Body of pancreas (tissue), 4 donors: ENCODE results near the gene KAZALD1. TPM values are rescaled to one million over a fixed set of nuclear protein-coding genes. Genes with fewer than 3 reads are reported as not detected.

Experiments
- ATAC-seq: fragments of 150-250 bp; one replicate; pipeline ENCODE4 v1.9.1; 2016
- DNase-seq, 4 donors: peaks; one replicate each; pipeline ENCODE4 v3.0.0-alpha.2; 2019
- H3K27ac ChIP-seq, 4 donors: fragments of 200-600 bp; sonication (generic); 1 replicate in 3 of 4; 2 replicates in 1 of 4; pipeline versions ENCODE4 v1.5.1 to v1.6.1; 2016 to 2019; ENCODE audit warnings: mild to moderate bottlenecking in 1 of 4, mixed read lengths in 1 of 4, moderate library complexity in 1 of 4
- H3K27me3 ChIP-seq, 2 donors: fragments of 200-600 bp; sonication (generic); one replicate each; pipeline ENCODE4 v1.6.0; 2016; ENCODE audit warnings: mild to moderate bottlenecking in 1 of 2
- H3K36me3 ChIP-seq, 2 donors: fragments of 200-600 bp; sonication (generic); replicated peaks in 1 of 2; 2 replicates each; pipeline ENCODE4 v1.5.1; 2016; ENCODE audit warnings: low read depth in 2 of 2; ENCODE audit not compliant: insufficient read depth in 1 of 2
- H3K4me1 ChIP-seq: fragments of 200-600 bp; sonication (generic); one replicate; pipeline ENCODE4 v1.6.0; 2016
- H3K4me3 ChIP-seq, 2 donors: fragments of 200-600 bp; sonication (generic); 1 replicate in 1 of 2; 2 replicates in 1 of 2; pipeline ENCODE4 v1.5.1; 2016 to 2019
- H3K9me3 ChIP-seq, 3 donors: fragments of 200-600 bp; sonication (generic); 1 replicate in 2 of 3; 2 replicates in 1 of 3; pipeline ENCODE4 v1.5.1; 2016
- CTCF ChIP-seq, 7 experiments: fragments of 450-650 bp in 4 of 7; fragments of 200-600 bp in 3 of 7; sonication (generic) in 3 of 7; IDR thresholded peaks; one replicate each; pipeline ENCODE4 v1.5.1; 2016 to 2019; ENCODE audit warnings: antibody characterized with exemption in 7 of 7
- POLR2A ChIP-seq, 3 donors: fragments of 450-650 bp; IDR thresholded peaks; one replicate each; pipeline ENCODE4 v1.6.1; 2016; ENCODE audit warnings: antibody characterized with exemption in 3 of 3, mild to moderate bottlenecking in 2 of 3
- WGBS, 2 donors: methylation state at CpG; one replicate each; pipeline ENCODE4 v1.1.5; 2017; 5-methylcytosine and 5-hydroxymethylcytosine counted together
- intact Hi-C: fragments of 100-400 bp; cut with DNase I; formaldehyde crosslinking; loops from one replicate; pipeline ENCODE4 v1.15.1; 2023
- total RNA-seq, 2 donors: library from RNA; depleted of rRNA; stranded (reverse); fragments of >200 nt; gene quantifications; one replicate each; pipeline ENCODE4 v1.1.0, GENCODE V29; 2016

KAZALD1 gene
- total RNA-seq, 2 donors from 2014 or later, result 1.6 to 1.8 TPM

- H3K4me3 ChIP-seq, result peak overlapping the region; percentile 70 to 90
- H3K27me3 ChIP-seq, result no peaks in the 10 kb centered on the region
- H3K9me3 ChIP-seq, result no peaks in the 10 kb centered on the region
- DNase-seq (peak; percentile 91 to 96 (median 93)), ATAC-seq (peak; percentile 87)
- intact Hi-C loops, result no loop called here
- peak overlapping the region; percentile 78 to 97 (median 96) for H3K27ac ChIP-seq
- no peaks in the 10 kb centered on the region for H3K36me3 ChIP-seq
- H3K4me1 ChIP-seq, result peaks cover 45% of the 10 kb centered on the region
- WGBS, 2 donors, result 6 to 60% methylated on average over 2 to 58 of the region's 67 CpGs
- TF ChIP-seq CTCF (IDR thresholded peaks at IDR 0.05), result peak in 2 of 7 experiments; percentile 1 to 3
- TF ChIP-seq POLR2A (IDR thresholded peaks at IDR 0.05), result peak; percentile 7 to 69 (median 64)
Observed at GRCh38 chr10:101060951-101061623, 702 bp upstream of the KAZALD1 start.

GRCh38 chr10:101062232-101063049 is 652 bp downstream of the KAZALD1 start:
- H3K9me3 ChIP-seq, result no peaks in the 10 kb centered on the region
- intact Hi-C loops, result no loop called here
- H3K36me3 ChIP-seq, result no peaks in the 10 kb centered on the region
- no peaks in the 10 kb centered on the region for H3K27me3 ChIP-seq
- no peak overlapping the region for H3K4me3 ChIP-seq
- WGBS, 2 donors, result 11 to 71% methylated on average over 6 to 56 of the region's 63 CpGs
- peak overlapping the region in 1 of 4 donors; percentile 20 for H3K27ac ChIP-seq
- peak; percentile 62 to 73 (median 64) for DNase-seq
- TF ChIP-seq POLR2A (IDR thresholded peaks at IDR 0.05), result peak in 1 of 3 donors; percentile 23
- peak; percentile 48 to 71 (median 57) for TF ChIP-seq CTCF (IDR thresholded peaks at IDR 0.05)
- ATAC-seq, result peak; percentile 18
- H3K4me1 ChIP-seq, result peaks cover 56% of the 10 kb centered on the region

- H3K27ac ChIP-seq, result no peak overlapping the region
- WGBS, 2 donors, result 30 to 37% methylated on average over 12 to 15 of the region's 19 CpGs
Observed at GRCh38 chr10:101063050-101063525, 1.3 kb downstream of the KAZALD1 start.

More at GRCh38 chr10:101063050-101063525, 1.3 kb downstream of the KAZALD1 start:
- H3K36me3 ChIP-seq, result no peaks in the 10 kb centered on the region
- no peak for DNase-seq
- H3K4me1 ChIP-seq, result peaks cover 60% of the 10 kb centered on the region
- ATAC-seq, result no peak
- intact Hi-C loops, result no loop called here
- TF ChIP-seq POLR2A (IDR thresholded peaks at IDR 0.05), result no peak
- TF ChIP-seq CTCF (IDR thresholded peaks at IDR 0.05), result no peak
- no peaks in the 10 kb centered on the region for H3K27me3 ChIP-seq
- no peaks in the 10 kb centered on the region for H3K9me3 ChIP-seq
- H3K4me3 ChIP-seq, result no peak overlapping the region
